ENCODE results near the gene GTF2IRD1.
"Not testable (repeated sequence)": the region's sequence is repeated elsewhere in the genome, so short reads cannot be mapped to it uniquely, and the experiment has no call there.

The GTF2IRD1 gene, protein sequence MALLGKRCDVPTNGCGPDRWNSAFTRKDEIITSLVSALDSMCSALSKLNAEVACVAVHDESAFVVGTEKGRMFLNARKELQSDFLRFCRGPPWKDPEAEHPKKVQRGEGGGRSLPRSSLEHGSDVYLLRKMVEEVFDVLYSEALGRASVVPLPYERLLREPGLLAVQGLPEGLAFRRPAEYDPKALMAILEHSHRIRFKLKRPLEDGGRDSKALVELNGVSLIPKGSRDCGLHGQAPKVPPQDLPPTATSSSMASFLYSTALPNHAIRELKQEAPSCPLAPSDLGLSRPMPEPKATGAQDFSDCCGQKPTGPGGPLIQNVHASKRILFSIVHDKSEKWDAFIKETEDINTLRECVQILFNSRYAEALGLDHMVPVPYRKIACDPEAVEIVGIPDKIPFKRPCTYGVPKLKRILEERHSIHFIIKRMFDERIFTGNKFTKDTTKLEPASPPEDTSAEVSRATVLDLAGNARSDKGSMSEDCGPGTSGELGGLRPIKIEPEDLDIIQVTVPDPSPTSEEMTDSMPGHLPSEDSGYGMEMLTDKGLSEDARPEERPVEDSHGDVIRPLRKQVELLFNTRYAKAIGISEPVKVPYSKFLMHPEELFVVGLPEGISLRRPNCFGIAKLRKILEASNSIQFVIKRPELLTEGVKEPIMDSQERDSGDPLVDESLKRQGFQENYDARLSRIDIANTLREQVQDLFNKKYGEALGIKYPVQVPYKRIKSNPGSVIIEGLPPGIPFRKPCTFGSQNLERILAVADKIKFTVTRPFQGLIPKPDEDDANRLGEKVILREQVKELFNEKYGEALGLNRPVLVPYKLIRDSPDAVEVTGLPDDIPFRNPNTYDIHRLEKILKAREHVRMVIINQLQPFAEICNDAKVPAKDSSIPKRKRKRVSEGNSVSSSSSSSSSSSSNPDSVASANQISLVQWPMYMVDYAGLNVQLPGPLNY

GRCh38 chr7:74453322-74454011 lies at the start of gene GTF2IRD1:
Gene GTF2IRD1, plus strand, starts transcription at chr7:74453906. Its CDS starts 54,175 bp downstream, at chr7:74508081.
- DNase-seq: no peak

DNA sequence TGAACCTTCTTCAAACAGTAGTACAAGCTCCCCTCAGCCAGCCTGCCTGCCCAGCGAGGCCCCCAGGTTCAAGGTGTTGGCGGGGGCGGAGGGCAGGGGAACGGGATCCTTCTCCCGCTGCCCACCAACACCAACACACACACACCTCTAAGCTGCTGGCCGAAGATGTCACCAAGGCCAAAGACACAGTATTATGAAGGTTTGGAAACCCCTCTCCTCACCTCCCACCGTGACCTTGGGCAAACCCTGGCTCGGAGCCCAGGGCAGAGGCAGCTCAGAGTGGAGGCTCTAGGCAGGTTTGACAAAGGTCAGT lies 49.4 kb upstream of the GTF2IRD1 start:
- no peak for DNase-seq

- no peak for DNase-seq
Observed at GRCh38 chr7:74404741-74405140, 49.0 kb upstream of the GTF2IRD1 start.

DNA sequence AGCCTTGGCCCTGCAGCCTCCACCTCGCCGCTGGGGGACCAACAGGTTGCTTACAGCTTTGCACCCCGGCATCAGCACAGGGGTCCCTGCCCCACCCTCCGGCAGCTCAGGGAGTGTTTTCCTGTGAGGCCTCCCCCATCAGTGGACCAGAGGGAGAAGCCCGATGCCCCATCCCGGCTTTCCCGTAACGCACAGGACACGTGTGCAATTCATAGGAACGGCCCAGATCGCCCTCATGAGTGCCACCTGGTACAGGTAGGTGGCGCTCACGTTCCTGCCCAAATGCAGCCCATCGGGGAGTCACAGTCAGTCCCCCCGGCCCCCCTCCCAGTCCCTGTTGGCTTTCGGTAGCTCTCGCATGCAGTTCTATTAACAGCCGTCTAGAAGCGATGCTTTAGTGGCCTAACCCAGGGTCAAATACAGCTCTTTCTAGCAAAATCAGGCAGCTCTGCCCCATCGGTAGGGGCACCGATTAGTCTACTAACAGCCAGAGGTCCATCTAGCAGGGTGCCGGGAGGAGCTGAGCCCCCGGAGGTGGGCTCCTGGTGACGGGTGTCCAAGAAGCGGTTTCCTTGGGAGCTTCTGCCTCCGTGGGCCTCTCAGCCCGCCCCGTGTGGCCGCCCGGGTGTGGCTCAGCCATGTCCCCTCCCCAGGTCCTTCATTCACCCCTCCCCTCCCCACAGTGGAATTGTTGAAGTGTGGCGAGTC lies 48.4 kb upstream of the GTF2IRD1 start:
- peak; percentile 67 for DNase-seq

GRCh38 chr7:74405899-74406512 lies 47.7 kb upstream of the GTF2IRD1 start:
- peak; percentile 62 for DNase-seq

- DNase-seq: no peak
Observed at GRCh38 chr7:74407958-74408357, 45.7 kb upstream of the GTF2IRD1 start.

DNA sequence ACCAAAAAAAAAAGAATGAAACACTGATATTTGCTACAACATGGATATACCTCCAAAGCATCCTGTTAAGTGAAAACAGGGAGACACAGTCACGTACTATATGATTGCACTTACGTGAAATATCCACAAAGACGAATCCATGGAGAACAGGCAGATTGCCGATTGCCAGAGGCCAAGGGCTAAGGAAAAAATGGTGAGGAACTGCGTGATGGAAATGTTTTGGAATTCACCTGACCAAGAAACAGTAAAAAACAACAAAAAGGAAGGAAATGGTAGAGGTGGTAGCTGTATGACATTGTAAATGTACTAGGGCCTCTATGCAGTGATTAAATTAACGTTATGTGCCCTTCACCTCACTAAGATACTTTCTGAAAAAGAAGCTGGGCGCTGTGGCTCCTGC lies 44.1 kb upstream of the GTF2IRD1 start:
- DNase-seq: no peak

DNA sequence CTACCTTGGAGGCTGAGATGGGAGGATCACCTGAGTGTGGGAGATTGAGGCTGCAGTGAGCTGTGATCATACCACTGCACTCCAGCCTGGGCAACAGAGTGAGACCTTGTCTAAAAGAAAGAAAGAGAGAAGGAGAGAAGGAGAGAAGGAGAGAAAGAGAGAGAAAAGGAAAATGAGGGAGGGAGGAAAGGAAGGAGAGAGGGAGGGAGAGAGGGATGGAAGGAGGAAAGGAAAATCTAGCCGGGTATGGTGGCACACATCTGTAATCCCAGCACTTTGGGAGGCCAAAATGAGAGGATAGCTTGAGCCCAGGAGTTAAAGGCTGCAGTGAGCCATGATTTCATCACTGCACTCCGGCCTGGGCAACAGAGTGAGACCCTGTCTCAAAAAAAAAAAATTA lies 42.9 kb upstream of the GTF2IRD1 start:
- no peak for DNase-seq

DNA sequence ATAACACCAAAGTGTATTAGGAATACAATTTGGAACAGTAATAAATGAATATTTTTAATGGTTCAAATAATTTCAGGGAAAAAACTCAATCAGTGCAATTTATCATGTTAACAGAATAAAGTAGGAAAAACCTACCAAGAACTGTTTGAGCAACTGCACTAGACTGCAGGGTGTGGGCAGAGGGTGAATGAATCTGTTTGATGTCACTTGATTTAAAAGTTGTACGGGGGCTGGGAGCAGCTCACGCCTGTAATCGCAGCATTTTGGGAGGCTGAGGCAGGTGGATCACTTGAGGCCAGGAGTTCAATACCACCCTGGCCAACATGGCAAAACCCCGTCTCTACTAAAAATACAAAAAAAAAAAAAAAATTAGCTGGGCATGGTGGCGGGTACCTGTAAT lies 42.1 kb upstream of the GTF2IRD1 start:
- DNase-seq: not testable (repeated sequence)

DNA sequence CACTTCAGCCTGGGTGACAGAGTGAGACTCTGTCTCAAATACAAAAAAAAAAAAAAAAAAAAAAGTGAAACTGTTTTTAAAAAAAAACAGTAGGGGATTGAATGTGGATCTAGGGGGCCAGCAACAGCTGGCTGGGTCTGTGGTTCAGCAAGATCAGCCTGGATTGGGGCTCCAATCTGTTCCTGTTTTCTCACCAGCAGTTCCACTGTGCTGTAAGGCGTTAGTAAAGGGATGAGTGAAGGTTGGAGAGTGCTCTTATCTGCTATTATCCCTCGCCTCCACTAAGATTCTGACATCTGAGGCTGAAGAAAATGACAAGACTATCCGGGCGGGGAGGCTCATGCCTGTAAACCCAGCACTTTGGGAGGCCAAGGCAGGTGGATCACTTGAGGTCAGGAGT lies 41.6 kb upstream of the GTF2IRD1 start:
- no peak for DNase-seq

DNA sequence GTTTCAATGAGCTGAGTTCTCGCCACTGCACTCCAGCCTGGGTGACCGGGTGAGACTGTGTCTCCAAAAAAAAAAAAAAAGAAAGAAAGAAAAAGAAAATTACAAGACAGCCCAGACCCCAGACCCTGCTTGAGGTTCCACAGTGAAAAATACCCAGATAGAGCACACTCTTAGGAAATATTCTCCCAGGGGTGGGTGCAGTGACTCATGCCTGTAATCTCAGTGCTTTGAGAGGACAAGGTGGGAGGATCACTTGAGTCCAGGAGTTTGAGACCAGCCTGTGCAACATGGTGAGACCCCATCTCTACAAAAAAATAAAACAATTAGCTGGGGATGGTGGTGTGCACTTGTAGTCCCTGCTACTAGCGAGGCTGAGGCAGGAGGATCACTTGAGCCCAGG lies 41.1 kb upstream of the GTF2IRD1 start:
- no peak for DNase-seq

DNA sequence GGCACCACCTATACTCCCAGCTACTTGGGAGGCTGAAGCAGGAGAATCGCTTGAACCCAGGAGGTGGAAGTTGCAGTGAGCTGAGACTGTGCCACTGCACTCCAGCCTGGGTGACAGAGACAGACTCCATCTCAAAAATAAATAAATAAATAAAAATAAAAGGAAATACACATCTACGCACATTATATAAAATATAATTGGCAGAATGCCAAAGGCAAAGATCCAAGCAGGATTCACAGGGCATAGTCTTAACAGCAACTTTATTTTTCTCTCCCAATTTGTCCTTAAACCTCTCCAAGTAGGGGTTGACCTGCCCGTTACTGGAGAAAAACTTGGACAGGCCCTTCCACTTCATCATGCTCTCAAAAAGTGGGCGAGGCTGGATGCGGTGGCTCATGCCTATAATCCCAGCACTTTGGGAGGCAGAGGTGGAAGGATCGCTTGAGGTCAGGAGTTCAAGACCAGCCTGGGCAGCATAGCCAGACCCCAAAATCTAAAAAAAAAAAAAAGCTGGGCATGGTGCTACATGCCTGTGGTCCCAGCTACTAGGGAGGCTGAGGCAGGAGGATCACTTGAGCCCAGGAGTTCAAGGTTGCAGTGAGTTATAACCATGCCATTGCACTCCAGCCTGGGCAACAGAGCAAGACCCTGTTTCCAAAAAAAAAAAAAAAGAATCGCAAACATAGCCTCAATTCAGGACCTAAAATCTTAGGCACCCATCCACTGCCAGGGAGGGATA lies 38.9 kb upstream of the GTF2IRD1 start:
- DNase-seq: not testable (repeated sequence)

- no peak for DNase-seq
Observed at GRCh38 chr7:74417419-74417971, 36.2 kb upstream of the GTF2IRD1 start.

- DNase-seq: no peak
Observed at GRCh38 chr7:74418076-74418475, 35.6 kb upstream of the GTF2IRD1 start.

GRCh38 chr7:74418538-74418937 lies 35.2 kb upstream of the GTF2IRD1 start:
- DNase-seq: no peak

DNA sequence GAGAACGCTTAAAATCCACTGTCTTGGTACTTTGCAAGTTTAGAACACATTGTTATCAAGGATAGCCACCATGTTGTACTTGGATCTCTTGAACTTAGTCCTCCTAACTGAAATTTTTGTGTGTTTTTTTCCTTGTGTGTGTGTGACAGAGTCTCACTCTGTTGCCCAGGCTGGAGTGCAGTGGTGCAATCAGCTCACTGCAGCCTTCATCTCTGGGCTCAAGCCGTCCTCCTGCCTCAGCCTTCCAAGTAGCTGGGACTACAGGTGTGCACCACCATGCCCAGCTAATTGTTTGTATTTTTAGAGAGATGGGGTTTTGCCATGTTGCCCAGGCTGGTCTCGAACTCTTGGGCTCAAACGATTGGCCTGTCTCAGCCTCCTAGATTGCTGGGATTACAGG lies 34.5 kb upstream of the GTF2IRD1 start:
- DNase-seq: not testable (repeated sequence)

- DNase-seq: no peak
Observed at GRCh38 chr7:74420006-74420405, 33.7 kb upstream of the GTF2IRD1 start.

- no peak for DNase-seq
Observed at GRCh38 chr7:74424291-74424880, 29.3 kb upstream of the GTF2IRD1 start.

GRCh38 chr7:74428023-74428422 lies 25.7 kb upstream of the GTF2IRD1 start:
- DNase-seq: no peak

DNA sequence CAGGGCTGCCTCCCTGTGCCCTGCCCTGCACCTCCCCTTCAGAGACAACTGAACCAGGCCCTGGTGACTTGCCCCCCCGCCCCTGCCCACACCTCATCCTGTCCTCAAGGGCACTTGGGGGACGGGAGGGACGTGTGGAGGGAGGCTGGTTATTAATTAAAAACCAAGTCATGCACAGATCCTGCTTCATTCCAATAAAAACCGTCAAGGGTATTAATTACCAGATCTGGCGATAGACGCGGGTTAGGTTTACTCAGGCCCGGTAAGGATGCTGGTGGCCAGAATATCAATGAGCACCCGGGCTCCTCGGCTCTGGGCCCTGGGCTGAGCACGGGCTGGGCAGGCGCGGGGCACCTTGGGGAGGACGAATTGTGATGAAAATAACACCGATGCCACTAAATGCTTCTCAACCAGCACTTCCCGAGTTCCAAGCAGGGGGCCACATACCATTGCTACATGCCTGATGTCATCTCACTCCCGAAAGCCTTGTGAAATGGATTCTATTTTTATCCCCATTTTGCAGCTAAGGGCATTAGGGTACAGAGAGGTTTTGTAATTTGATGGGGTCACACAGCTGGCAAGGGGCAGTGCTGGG lies 24.5 kb upstream of the GTF2IRD1 start:
- no peak for DNase-seq
